H1 (cell line): ENCODE data around the gene AQP7. TPM values are rescaled to one million over a fixed set of nuclear protein-coding genes. Genes with fewer than 3 reads are reported as not detected.
"Not testable (repeated sequence)": the region's sequence is repeated elsewhere in the genome, so short reads cannot be mapped to it uniquely, and the experiment has no call there.

ENCODE experiments used
- CTCF ChIA-PET: fragments of 300-600 bp; sonication (Branson Sonifier 250); formaldehyde crosslinking; loops from one replicate; lab custom pipeline; 2021; ENCODE audit not compliant: partially characterized antibody; lab: Charles Lee
- POLR2A ChIA-PET: fragments of 300-600 bp; sonication (Branson Sonifier 250); formaldehyde crosslinking; loops from one replicate; lab custom pipeline; 2021; ENCODE audit warnings: inconsistent platforms; ENCODE audit not compliant: partially characterized antibody; lab: Charles Lee
- DNase-seq, 2 experiments: peaks; one replicate each; pipeline versions ENCODE4 v3.0.0 to v3.0.0-alpha.2; 2010 to 2022; ENCODE audit warnings: low spot score in 2 of 2, low read depth in 1 of 2, mixed read lengths in 1 of 2
- FAIRE-seq: peaks from 2 replicates; lab custom pipeline; 2011; peaks lifted over from hg19 to GRCh38; lab: Jason Lieb, UNC
- H2AFZ ChIP-seq: 2 replicates; pipeline ENCODE4 v1.8.1; 2012; ENCODE audit warnings: low read length, inconsistent platforms
- H2AK5ac ChIP-seq: 2 replicates; pipeline ENCODE4 v1.6.1; 2013; ENCODE audit warnings: low read depth, low read length
- H2BK120ac ChIP-seq: replicated peaks from 2 replicates; pipeline ENCODE3; 2013; ENCODE audit warnings: low read depth, low read length, inconsistent platforms
- H2BK12ac ChIP-seq: 2 replicates; pipeline ENCODE4 v1.6.1; 2013; ENCODE audit warnings: low read depth, low read length
- H2BK15ac ChIP-seq: 2 replicates; pipeline ENCODE4 v1.6.1; 2013; ENCODE audit warnings: low read length
- H2BK20ac ChIP-seq: 2 replicates; pipeline ENCODE4 v1.6.1; 2013; ENCODE audit warnings: low read length
- H2BK5ac ChIP-seq: 2 replicates; pipeline ENCODE4 v1.6.1; 2013; ENCODE audit warnings: low read depth, low read length
- H3K14ac ChIP-seq: 2 replicates; pipeline ENCODE4 v1.6.1; 2013; ENCODE audit warnings: inconsistent platforms; ENCODE audit not compliant: insufficient read length
- H3K18ac ChIP-seq: 2 replicates; pipeline ENCODE4 v1.6.1; 2013; ENCODE audit warnings: low read length; ENCODE audit errors: extremely low read depth
- H3K23ac ChIP-seq: 2 replicates; pipeline ENCODE4 v1.6.1; 2013; ENCODE audit warnings: inconsistent platforms; ENCODE audit not compliant: insufficient read length
- H3K23me2 ChIP-seq: 2 replicates; pipeline ENCODE4 v1.6.1; 2013; ENCODE audit warnings: low read depth, low read length
- H3K27ac ChIP-seq: 2 replicates; pipeline ENCODE4 v1.6.1; 2011; ENCODE audit warnings: low read depth, low read length, inconsistent platforms
- H3K27me3 ChIP-seq, 4 experiments: replicated peaks in 1 of 4; 1 replicate in 1 of 4; 2 replicates in 3 of 4; pipeline versions ENCODE4 v1.6.1 to v1.8.1; 2011 to 2013; ENCODE audit warnings: low read length in 3 of 4, mild to moderate bottlenecking in 3 of 4, inconsistent platforms in 2 of 4, mixed read lengths in 2 of 4, moderate library complexity in 1 of 4; ENCODE audit not compliant: control insufficient read depth in 3 of 4, insufficient read depth in 3 of 4; ENCODE audit errors: extremely low read depth in 1 of 4
- H3K36me3 ChIP-seq, 4 experiments: 2 replicates each; pipeline versions ENCODE4 v1.6.1 to v1.8.1; 2011 to 2013; ENCODE audit warnings: mild to moderate bottlenecking in 4 of 4, low read length in 3 of 4, moderate library complexity in 2 of 4, control low read depth in 1 of 4, inconsistent platforms in 1 of 4; ENCODE audit not compliant: insufficient read depth in 4 of 4, control insufficient read depth in 2 of 4
- H3K4ac ChIP-seq: replicated peaks from 2 replicates; pipeline ENCODE3; 2013; ENCODE audit warnings: low read length, low read depth, mixed read lengths, inconsistent platforms; ENCODE audit not compliant: insufficient read length
- H3K4me1 ChIP-seq, 4 experiments: replicated peaks in 1 of 4; 1 replicate in 1 of 4; 2 replicates in 3 of 4; pipeline versions ENCODE4 v1.6.1 to v1.8.1; 2011 to 2013; ENCODE audit warnings: low read length in 3 of 4, inconsistent platforms in 2 of 4, mixed read lengths in 1 of 4; ENCODE audit not compliant: insufficient read depth in 4 of 4, control insufficient read depth in 3 of 4
- H3K4me2 ChIP-seq, 2 experiments: 2 replicates each; pipeline versions ENCODE4 v1.6.1 to v1.8.1; 2011 to 2013; ENCODE audit warnings: low read depth in 2 of 2, low read length in 2 of 2, control low read depth in 1 of 2, inconsistent platforms in 1 of 2, mild to moderate bottlenecking in 1 of 2; ENCODE audit not compliant: insufficient read depth in 1 of 2
- H3K4me3 ChIP-seq, 4 experiments: fragments of 200-600, 300-600 bp in 1 of 4; sonication (generic), shearing (Covaris generic), sonication (Bioruptor Twin) in 1 of 4; 2 replicates each; pipeline versions ENCODE4 v1.5.1 to v1.8.1; 2011 to 2016; ENCODE audit warnings: low read length in 4 of 4, low read depth in 3 of 4, control low read depth in 2 of 4, inconsistent platforms in 2 of 4, mild to moderate bottlenecking in 2 of 4, mixed read lengths in 1 of 4, moderate library complexity in 1 of 4; ENCODE audit not compliant: insufficient read depth in 2 of 4; ENCODE audit errors: extremely low read depth in 1 of 4
- H3K56ac ChIP-seq: replicated peaks from 2 replicates; pipeline ENCODE3; 2013; ENCODE audit warnings: low read depth, mild to moderate bottlenecking, mixed read lengths, low read length, inconsistent platforms; ENCODE audit not compliant: insufficient read length
- H3K79me1 ChIP-seq: 2 replicates; pipeline ENCODE4 v1.6.1; 2013; ENCODE audit warnings: low read depth, low read length, control low read depth
- H3K79me2 ChIP-seq, 2 experiments: 2 replicates each; pipeline versions ENCODE4 v1.6.1 to v1.8.1; 2012 to 2013; ENCODE audit warnings: low read length in 2 of 2, mild to moderate bottlenecking in 2 of 2, inconsistent platforms in 1 of 2; ENCODE audit not compliant: insufficient read depth in 2 of 2, control insufficient read depth in 1 of 2
- H3K9ac ChIP-seq, 4 experiments: replicated peaks in 1 of 4; 1 replicate in 1 of 4; 2 replicates in 3 of 4; pipeline versions ENCODE4 v1.6.1 to v1.8.1; 2011 to 2013; ENCODE audit warnings: low read depth in 3 of 4, low read length in 3 of 4, control low read depth in 2 of 4, mild to moderate bottlenecking in 2 of 4, moderate library complexity in 2 of 4, inconsistent platforms in 1 of 4; ENCODE audit errors: extremely low read depth in 1 of 4
- H3K9me3 ChIP-seq, 2 experiments: 2 replicates each; pipeline versions ENCODE4 v1.6.1 to v1.8.1; 2012 to 2013; ENCODE audit warnings: mild to moderate bottlenecking in 2 of 2, moderate library complexity in 2 of 2, control low read depth in 1 of 2, inconsistent platforms in 1 of 2, low read depth in 1 of 2, low read length in 1 of 2, mixed read lengths in 1 of 2; ENCODE audit not compliant: insufficient read depth in 2 of 2
- H4K20me1 ChIP-seq, 2 experiments: replicated peaks in 1 of 2; 2 replicates each; pipeline versions ENCODE3 to v1.8.1; 2011 to 2013; ENCODE audit warnings: inconsistent platforms in 2 of 2, low read length in 2 of 2, mild to moderate bottlenecking in 1 of 2; ENCODE audit not compliant: insufficient read depth in 2 of 2, control insufficient read depth in 1 of 2
- H4K5ac ChIP-seq: 2 replicates; pipeline ENCODE4 v1.6.1; 2013; ENCODE audit warnings: low read length, low read depth, mixed read lengths, inconsistent platforms; ENCODE audit not compliant: insufficient read length
- H4K8ac ChIP-seq: 2 replicates; pipeline ENCODE4 v1.8.0; 2013; ENCODE audit warnings: mild to moderate bottlenecking, moderate library complexity, low read length, inconsistent platforms; ENCODE audit not compliant: insufficient read depth; ENCODE audit errors: extremely low read depth
- H4K91ac ChIP-seq: replicated peaks from 2 replicates; pipeline ENCODE3; 2013; ENCODE audit warnings: low read length, mixed read lengths, inconsistent platforms; ENCODE audit not compliant: insufficient read length
- EP300 ChIP-seq, 2 experiments: IDR thresholded peaks; 1 replicate in 1 of 2; 2 replicates in 1 of 2; pipeline ENCODE4 v1.6.1; 2011 to 2012; ENCODE audit warnings: low read depth in 2 of 2, low read length in 2 of 2, mild to moderate bottlenecking in 2 of 2, borderline replicate concordance in 1 of 2, inconsistent platforms in 1 of 2, moderate library complexity in 1 of 2
- WGBS, 2 experiments: shearing (Covaris generic) in 1 of 2; methylation state at CpG; one replicate each; pipeline versions ENCODE4 v1.1.6 to v1.1.7; 2013 to 2015; ENCODE audit warnings: low lambda C conversion rate in 2 of 2, mixed read lengths in 2 of 2, inconsistent platforms in 1 of 2, low coverage in 1 of 2, missing lambda C conversion rate in 1 of 2; ENCODE audit not compliant: insufficient replicate concordance in 2 of 2, insufficient coverage in 1 of 2, insufficient read length in 1 of 2; ENCODE audit errors: extremely low coverage in 1 of 2, missing lambda C conversion rate in 1 of 2; 5-methylcytosine and 5-hydroxymethylcytosine counted together
- polyA plus RNA-seq, 7 experiments: library from polyadenylated mRNA; depleted of rRNA in 3 of 7; stranded (reverse) in 5 of 7; unstranded in 2 of 7; fragments of >200 nt in 5 of 7; fragments of 200-250 nt in 2 of 7; gene quantifications; 1 replicate in 5 of 7; 2 replicates in 1 of 7; 4 replicates in 1 of 7; pipeline versions ENCODE4 v1.2.1 to v1.2.3, GENCODE V29; 2011 to 2013; ENCODE audit warnings: missing spikeins in 2 of 7, mixed read lengths in 2 of 7
- total RNA-seq: library from RNA; stranded (reverse); fragmentation: NEBNext Ultra II Directional; extraction: Animal tissue kit (Norgen Biotek cat#: 25700); gene quantifications from 2 replicates; pipeline ENCODE4 v1.2.1, GENCODE V29; 2021

The AQP7 gene
- total and polyA plus RNA-seq, 2 of the 8 experiments (the other 6 are each of a cell fraction or from before 2014, with no cell fraction given) = not detected

GRCh38 chr9:33391111-33391771 is 11.1 kb downstream of the AQP7 start:
- not testable (repeated sequence) for DNase-seq, H3K4me1 ChIP-seq, H2AK5ac ChIP-seq, H4K91ac ChIP-seq, H3K9me3 ChIP-seq, H2AFZ ChIP-seq, H2BK120ac ChIP-seq, H3K4ac ChIP-seq, H4K8ac ChIP-seq, H2BK5ac ChIP-seq, H2BK12ac ChIP-seq, FAIRE-seq, H3K23me2 ChIP-seq, H3K4me3 ChIP-seq, H4K20me1 ChIP-seq, H3K56ac ChIP-seq, H3K9ac ChIP-seq, H3K79me2 ChIP-seq, H2BK15ac ChIP-seq, H3K23ac ChIP-seq, H2BK20ac ChIP-seq, H3K14ac ChIP-seq, H3K36me3 ChIP-seq, H3K27me3 ChIP-seq, H4K5ac ChIP-seq, H3K79me1 ChIP-seq, H3K27ac ChIP-seq
- CTCF ChIA-PET = interaction anchor here (1.1 to 4.0 kb wide), 6 partner anchors 10 to 81 kb away, joined by 3 to 38 read pairs (median 5); no protein-coding TSS in a partner anchor
- peak overlapping the region; percentile 48 for H3K18ac ChIP-seq
- 31% methylated on average over 8 of the region's 9 CpGs; no CpG with 5 or more reads in 1 of the 2 experiments for WGBS, 2 experiments
- 0 out of 3 replicates have a peak, but pooled peaks of 1 of the 2 experiments have one; percentile 20 for TF ChIP-seq EP300 (IDR thresholded peaks at IDR 0.05; ENCODE audit: borderline replicate concordance in 1 of 2, low read depth in 2 of 2, low read length in 2 of 2)
- POLR2A ChIA-PET = interaction anchor here (0.6 to 3.4 kb wide), 2 partner anchors 10 to 61 kb away, joined by 3 to 14 read pairs; no protein-coding TSS in a partner anchor
- H3K4me2 ChIP-seq = peak overlapping the region in 1 of 2 experiments; percentile 2; a peak in 1 of 4 replicates
